AG20443 (cell line): ENCODE results near the gene PRMT1.
A peak's percentile ranks its signal among the peaks of the same experiment; 100 is the strongest.
"Not testable (repeated sequence)": the region's sequence is repeated elsewhere in the genome, so short reads cannot be mapped to it uniquely, and the experiment has no call there.

Experiments used
- DNase-seq: peaks from one replicate; pipeline ENCODE4 v3.0.0; 2012; ENCODE audit warnings: low spot score, mixed read lengths

Gene PRMT1

DNA sequence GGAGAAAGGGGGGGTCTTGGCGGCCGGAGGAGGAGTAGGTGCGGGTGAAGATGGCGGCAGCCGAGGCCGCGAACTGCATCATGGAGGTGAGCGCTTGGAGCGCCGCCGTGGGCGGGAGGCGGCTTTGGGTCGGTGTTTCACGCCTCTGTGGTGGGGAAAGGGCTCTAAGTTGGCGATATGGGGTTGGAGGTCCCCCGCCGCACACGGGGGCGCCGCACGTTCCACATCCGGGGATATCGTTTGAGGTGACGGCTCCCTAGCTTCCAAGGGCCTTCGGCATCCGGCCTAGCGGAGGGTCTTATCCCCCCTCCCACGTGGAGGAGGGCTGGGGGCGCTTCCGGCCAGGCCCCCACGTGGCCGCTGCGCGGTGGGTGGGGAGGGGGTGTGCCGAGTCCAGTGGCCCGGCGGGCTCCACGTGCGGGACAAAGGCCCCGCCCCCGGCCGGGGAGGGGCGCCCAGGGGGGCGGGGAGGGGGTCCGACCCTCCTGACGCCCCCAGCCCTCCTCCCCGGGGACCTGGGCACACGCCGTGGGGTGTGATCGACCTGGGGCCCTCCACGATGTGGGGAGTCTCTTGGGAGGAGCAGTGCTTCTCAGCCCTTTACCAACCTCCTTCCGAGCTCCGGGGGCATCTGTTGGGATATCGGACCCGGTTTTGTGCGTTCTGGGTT lies at the start of gene PRMT1:
Gene PRMT1 (plus strand): TSS at position 41 of the 670 bp plus-strand sequence. CDS start 10 bp downstream, at position 51.
- DNase-seq, result peak; percentile 40

DNA sequence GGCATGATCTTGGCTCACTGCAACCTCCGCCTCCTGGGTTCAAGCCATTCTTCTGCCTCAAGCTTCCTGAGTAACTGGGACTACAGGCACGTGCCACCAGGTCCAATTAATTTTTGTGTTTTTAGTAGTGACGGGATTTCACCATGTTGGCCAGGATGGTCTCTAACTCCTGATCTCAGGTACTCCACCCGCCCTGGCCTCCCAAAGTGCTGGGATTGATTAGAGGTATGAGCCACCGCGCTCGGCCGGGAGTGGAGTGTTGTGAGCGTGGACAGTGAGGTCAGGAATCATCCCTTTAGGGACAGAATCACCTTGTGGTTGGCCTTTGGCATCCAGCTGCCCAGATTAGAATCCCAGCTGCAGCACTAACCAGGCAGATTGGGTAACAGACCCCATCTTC lies 47.4 kb upstream of the PRMT1 start:
- no peak for DNase-seq

DNA sequence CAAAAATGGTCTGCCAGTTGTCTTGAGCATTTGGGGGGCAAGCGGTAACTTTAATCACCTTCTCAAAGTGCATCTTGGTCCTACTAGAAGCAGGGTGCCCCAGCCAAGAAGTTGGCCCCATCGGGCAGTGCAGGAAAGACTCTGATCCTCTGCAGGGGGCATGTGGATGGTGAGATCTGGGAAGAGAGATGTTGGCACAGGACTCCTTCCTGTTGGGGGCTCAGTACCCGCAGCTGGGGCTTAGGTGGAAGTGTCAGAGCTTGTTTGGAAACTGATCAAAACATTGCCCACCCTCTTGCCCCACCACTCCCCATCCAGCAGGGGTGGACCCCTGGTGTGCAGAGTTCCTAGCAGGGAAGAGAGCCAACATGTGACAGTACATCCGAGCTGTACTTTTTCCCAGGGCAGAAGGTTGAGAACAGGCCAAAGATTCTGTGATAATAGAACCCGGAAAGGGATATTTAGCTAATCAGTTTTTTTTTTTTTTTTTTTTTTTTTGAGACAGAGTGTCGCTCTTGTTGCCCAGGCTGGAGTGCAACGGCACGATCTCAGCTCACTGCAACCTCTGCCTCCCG lies 46.0 kb upstream of the PRMT1 start:
- DNase-seq, result no peak

DNA sequence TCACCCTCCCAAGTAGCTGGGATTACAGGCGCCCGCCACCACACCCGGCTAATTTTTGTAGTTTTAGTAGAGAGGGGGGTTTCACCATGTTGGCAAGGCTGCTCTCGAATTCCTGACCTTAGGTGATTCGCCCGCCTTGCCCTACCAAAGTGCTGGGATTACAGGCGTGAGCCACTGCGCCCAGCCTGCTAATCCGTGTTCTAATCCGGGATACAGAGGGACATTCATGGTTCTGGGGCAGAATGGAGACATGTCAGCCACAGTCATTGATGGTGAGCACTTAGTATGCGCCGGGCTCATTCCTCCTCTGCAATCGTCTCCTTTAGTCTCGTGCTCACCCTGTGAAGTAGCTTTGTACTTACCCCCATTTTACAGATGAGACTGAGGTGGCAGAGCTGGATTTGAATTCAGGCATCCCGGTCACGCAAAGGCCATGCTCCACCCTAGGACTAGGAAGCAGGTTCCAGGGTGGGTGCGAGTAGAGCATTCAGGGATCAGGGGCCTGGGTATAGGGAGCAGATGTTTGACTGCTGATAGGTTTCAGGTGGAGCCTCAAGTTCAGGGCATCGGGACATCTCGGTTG lies 45.4 kb upstream of the PRMT1 start:
- no peak for DNase-seq

DNA sequence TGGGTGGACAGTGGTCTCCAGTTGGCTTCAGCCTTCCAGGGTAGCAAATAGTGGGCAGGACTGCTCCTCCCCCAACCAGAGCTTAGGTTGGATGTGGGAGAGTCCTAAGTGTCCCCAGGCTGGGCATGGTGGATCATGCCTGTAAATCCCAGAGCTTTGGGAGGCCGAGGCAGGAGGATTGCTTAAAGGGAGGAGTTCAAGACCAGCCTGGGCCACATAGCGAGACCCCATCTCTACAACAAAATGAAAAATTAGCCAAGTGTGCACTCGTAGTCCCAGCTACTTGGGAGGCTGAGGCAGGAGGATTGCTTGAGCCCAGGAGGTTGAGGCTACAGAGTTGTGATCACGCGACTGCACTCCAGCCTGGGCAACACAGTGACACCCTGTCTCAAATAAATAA lies 44.5 kb upstream of the PRMT1 start:
- no peak for DNase-seq

DNA sequence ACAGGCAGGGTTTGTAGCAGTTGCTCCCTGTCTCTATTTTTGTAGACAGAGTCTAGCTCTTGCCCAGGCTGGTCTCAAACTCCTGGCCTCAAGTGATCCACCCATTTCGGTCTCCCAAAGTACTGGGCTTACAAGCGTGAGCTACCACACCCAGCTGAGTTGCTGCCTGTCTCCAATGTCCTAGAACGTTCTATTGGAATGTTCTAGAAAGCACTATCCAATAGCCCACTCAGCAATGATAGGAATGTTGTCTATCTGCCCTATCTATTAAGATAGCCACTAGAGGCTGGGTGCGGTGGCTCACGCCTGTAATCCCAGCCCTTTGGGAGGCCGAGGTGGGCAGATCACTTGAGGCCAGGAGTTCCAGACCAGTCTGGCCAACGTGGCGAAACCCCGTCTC lies 43.8 kb upstream of the PRMT1 start:
- not testable (repeated sequence) for DNase-seq

DNA sequence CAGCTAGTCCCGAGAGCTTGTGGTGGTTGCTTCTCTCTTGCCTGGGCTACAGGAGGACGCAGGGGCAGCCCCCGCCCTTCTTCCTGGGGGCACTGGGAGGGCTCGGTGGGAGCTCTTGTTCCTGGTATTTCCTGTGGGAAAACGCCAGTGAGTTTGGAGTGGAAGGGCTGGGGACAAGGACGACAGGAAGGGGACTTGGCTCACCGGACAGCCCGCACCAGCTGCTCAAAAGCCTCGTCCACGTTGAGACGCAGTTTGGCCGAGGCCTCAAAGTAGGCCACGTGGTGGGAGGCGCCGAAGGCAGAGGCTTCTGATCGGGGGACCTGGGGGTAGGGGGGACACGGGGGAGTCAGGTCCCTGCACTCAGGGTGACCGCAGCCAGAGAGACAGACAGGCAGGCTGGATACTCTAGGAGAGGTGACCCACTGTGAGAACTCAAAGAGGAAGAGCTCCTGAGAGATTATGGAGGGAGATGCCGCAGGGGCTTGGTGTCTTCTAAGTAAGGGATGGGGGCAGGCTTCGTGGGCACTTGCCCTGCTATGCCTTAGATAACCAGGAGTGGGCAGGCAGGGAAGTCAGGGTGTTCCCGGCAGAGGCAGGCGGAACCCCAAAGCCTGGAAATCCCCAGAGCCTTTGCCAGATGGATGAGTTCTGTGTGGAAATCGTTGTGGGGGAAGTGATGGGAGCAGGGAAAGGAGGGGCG lies 41.4 kb upstream of the PRMT1 start:
- DNase-seq, result no peak

DNA sequence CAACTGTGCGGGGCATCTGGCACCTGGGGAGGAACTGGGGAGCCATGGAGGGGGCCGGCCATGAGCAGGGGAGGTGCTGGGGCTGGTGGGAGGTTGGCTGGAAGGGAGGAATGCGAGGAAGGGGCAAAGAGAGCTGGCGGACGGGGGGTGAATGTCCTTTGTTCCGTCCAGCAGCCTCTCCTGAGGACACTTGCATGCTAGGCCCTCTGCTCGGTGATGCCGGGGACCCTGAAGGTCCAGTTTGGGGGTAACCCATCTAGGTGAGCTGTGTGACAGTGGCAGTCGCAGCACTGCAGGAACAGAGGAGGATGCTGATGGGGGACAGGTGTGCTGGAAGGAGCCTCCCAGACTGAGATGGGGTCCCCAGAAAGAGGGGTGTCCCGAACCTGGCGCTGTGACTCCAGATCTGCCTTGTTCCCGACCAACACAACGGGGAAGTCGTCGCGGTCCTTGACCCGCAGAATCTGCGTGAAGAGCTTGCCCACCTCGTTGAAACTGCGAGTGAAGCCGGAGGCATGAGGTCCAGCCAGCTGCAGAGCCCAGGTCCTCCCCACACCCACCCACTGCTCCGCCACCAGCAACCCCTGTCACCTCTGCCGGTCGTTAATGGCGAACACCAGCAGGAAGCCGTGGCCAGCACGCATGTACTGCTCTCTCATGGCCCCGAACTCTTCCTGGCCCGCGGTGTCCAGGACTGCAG lies 40.7 kb upstream of the PRMT1 start:
- DNase-seq, result no peak

DNA sequence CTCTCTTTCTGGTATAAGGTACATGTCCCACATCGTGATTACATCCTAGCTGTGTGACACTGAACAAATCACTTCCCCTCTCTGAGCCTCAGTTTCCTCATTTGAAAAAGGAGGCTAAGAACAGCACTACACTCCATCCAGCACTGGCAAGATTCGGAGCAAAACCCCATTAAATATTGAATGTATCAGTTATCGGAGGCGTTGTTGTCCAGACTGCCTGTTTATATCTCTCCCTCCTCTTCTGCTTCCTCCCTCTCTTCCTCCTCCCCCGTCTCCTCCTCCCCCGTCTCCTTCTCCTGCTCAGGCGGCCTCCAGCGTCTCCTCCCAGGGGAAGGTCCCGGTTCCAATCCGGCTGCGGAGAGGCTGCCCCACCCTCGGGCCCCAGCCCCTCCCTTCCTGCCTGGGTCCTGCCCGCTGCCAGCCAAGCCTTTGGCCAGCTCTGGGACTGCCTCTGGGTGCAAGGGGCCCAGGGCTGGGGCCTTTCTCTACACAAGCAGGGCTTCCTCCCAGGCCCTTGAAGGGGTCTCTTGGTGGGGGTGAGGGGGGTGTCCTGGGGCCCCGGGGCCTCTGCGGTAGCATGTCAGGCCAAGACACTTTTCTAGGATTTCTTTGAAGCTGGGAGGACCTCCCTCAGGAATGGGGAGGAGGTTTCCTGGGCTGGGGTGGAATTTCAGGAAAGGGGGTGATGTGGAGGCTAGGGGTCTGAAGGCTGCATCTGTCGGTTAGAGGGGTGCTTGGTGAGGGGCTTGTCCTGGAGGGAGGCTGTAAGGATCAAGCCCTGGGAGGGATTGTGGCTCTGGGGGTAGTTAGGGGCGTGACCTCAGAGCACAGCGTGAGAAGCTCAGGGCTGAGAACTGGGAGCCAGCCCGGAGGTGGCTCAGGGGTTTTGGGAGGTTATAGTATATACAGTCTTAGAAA lies 39.0 kb upstream of the PRMT1 start:
- peak; percentile 84 for DNase-seq

DNA sequence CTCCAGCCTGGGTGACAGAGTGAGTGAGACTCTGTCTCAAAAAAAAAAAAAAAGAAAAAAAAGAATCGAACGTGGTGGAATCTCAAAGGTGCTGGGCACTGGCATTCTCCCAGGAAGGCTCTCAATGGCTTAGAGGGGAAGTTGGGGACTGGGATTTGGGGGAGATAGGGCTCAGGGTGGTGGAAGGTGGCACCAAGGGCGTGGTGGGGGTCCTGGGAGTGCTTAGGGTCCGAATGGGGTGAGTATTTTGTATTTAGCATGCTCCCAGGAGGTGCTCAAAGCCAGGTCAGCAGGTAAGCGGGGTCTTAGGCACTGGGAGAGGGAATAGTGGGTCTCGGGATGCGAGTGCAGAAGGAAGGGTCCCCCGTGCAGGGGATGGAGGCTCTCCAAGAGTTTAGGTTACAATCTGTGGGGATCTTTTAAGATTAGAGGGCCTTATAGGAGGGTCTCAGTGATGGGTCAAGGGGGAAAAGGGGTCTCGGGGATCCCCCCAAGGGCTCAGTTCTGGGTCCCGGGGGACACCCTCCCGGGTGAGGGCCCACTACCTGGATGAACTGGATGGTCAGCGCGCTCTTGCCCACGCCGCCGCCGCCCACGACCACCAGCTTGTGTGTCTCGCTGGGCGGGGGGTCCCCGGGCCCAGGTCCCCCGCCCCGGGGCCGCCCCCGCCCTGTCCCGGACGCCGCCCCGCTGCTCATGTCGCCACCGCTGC lies 37.5 kb upstream of the PRMT1 start:
- DNase-seq, result no peak

DNA sequence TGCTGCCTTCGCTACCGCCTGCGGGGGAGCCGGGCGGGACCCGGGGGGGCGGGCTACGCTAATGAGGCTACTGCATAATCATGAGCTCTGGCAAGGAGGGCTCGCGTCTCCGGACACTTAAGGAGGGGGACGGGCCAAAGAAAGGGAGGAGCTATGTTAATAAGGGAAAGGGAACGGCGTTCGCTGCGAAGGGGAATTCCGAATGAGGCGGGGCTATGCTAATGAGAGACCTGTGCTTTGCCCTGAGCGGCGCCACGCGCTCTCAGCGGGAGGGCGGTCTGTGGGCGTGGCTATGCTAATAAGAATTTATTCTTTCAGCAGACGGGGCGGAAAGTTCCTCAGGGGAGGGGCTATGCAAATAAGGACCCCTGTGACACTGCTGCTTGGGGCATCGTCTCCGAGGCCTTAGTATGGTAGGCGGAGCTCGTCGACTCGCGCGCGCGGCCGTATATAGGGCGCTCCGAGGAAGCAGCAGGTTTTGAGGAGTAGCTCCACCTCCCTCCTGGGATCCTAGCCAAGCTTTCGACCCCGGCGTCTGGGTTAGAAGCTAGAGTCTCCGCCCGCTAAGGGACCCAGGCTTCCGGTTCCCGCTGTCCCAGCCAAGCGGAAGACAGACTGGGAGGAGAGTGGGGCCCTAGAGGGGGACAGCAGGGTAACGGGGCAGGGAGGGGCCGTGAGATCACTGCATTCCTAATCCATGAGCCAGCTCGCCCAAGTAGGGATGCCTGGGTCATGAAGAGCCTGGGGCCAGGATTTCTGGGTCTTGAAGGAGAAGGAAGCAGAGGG lies 36.8 kb upstream of the PRMT1 start, which contains the start of gene RRAS:
Gene RRAS (minus strand): TSS at position 31 of the 786 bp plus-strand sequence. CDS start 45 bp downstream, outside the sequence.
- DNase-seq, result peak; percentile 97

DNA sequence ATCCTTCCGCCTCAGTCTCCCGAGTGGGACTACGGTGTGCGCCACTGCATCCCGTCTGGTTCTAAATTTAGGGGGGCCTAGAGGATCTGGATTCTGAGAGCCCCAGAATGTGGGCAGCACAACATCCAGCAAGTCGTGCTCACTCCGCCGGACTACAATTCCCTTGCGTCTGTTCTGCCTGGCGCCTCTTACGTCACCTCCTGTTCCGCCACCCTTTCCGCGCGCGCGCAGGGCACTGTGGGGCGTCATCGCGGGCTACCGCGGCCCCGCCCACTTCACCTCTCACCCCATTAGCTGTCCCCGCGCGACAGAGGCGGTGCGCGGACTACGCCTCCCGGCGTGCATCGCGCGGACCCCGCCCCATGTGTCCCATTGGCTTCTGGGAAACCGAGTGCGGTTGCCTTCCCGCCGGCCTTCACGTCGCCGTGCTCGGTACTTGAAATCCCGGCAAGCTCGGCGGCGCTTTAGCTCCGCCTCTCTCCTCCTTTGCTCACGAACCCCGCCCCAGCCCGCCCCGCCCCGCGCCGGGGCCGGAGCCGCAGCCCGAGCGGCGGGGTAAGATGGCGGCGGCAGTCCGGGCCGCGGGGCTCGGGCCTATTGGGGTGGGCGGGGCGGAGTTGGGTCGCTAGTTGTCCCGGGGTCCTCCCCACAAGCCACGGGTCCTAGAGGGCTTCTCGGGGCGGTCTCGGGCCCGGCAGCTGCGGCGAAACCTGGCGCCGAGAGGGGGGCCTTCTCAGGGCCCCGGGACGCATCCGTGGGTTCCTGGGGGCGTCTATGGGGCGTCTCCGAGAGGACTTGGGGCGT lies 35.2 kb upstream of the PRMT1 start, which contains the start of gene SCAF1:
Gene SCAF1 (plus strand): TSS at position 522 of the 804 bp plus-strand sequence. CDS start 2,818 bp downstream, outside the sequence.
- peak; percentile 97 for DNase-seq

DNA sequence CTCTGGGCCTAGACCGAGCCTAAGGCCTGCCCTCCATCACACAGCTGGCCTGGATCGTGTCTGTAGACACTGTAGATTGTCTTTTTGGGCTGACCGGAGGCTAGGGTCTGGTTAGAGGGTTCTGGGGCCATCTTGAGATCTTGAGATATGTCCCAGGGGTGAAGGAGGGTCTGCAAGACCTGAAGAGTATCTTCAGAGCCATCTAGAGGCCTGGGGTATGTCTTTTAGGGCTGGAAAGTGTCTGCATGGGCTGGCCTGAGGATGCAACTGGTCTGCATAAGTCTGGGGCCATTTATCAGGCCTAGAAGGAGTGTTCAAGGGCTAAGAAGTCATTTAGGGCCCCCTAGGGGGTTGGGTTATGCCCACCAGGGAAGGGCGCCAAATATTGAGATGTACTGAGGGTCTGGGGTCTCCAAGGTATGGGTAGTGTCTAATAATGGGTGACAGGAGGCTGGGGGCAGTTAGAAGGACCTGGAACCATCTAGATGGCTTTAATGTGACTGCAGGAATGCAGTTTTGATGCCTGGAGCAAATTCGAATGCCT lies 34.5 kb upstream of the PRMT1 start:
- no peak for DNase-seq

DNA sequence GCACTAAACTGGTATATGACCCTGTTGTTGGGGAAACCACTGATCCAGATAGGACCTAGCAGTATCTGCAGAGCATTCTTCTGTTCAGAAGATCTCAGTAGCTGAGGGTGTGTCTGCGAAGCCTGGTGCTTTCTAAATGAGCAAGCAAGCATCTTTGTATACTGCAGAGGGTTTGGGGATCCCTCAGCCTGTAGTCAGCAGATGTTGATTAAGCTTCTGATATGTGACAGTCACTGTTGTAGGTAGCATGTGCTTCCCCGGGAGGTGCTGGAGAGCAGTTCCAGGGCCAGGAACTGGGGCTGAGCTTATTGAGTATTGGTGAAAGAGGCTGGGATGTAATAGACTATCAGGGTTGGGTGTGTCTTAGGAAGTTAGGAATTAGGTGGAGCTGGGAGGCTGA lies 33.6 kb upstream of the PRMT1 start:
- DNase-seq, result no peak

DNA sequence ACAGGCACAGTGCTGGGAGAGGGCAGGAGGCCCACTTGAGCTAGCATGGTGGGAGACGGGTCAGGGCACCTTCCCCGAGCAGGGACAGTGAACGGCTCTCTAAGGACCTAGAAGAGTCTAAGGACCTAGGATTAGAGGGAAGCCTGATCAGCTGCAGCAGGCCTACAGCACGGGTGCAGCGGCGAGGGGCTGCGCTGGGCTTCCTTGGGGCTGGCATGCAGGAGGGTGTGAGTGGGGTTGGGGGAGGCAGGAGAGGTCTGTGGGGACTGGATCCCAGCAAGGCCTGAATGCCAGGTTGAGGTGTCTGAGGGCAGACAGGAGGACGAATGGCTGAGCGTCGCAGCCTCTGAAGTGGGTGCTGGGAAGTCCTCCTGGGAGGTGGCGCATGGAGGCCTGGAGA lies 31.5 kb upstream of the PRMT1 start:
- DNase-seq, result no peak

DNA sequence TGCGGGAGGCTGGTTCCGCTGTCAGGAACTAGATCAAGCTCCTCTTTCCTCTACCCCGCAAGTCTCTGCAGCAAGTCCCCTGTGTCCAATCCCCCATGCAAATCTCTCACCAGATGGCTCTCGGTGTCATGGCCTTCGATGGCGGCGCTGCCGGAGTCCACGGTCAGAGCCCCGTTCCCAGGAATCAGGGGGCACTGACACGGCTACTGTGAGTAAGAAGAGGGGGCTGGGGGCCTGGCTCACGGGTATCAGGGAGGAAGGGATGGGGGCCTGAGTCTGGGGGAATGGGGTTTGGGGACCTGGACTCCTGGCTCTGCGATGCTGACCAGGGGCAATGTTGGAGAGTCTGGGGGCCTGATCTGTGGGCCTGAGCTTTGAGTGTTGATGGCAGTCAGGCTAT lies 31.1 kb upstream of the PRMT1 start:
- DNase-seq, result no peak

DNA sequence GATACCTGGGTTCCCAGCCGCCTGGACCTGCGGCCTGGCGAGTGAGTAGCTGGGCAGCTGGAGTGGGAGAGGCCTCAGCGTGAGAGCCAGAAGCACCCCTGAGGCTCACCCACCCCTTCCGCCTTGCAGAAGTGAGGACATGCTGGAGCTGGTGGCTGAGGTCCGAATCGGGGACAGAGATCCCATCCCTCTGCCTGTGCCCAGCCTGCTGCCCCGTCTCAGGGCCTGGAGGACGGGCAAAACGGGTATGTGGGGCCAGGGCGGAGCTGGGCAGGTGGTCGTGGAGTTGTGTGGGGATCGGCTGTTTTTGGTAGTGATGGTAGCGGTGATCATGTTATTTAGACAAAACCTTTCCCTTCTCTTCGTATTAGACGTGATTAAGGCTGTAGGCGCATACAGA lies 30.5 kb upstream of the PRMT1 start:
- no peak for DNase-seq

DNA sequence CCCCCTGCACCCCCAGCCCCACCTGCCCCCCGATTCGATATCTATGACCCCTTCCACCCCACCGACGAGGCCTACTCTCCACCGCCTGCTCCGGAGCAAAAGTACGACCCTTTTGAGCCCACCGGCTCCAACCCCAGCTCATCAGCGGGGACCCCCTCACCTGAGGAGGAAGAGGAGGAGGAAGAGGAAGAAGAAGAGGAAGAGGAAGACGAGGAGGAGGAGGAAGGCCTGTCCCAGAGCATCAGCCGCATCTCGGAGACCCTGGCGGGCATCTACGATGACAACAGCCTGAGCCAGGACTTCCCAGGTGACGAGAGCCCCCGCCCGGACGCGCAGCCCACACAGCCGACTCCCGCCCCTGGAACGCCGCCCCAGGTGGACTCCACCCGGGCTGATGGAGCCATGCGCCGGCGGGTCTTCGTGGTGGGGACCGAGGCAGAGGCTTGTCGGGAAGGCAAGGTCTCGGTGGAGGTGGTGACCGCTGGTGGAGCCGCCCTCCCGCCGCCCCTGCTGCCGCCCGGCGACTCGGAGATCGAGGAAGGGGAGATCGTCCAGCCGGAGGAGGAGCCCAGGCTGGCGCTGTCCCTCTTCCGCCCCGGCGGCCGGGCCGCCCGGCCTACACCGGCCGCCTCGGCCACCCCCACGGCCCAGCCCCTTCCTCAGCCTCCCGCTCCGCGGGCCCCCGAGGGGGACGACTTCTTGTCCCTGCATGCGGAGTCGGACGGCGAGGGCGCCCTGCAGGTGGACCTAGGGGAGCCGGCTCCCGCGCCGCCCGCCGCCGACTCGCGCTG lies 25.8 kb upstream of the PRMT1 start:
- no peak for DNase-seq
